Measurements from ENCODE around the gene RGPD3.
A peak's percentile ranks its signal among the peaks of the same experiment; 100 is the strongest.
"Not testable (repeated sequence)": the region's sequence is repeated elsewhere in the genome, so short reads cannot be mapped to it uniquely, and the experiment has no call there.

RGPD3 gene

GRCh38 chr2:106470658-106471057 is 2.4 kb upstream of the RGPD3 start:
- not testable (repeated sequence) for H3K9me3 Mint-ChIP-seq; H3K36me3 Mint-ChIP-seq (ENCODE audit: low read depth); H3K27ac Mint-ChIP-seq; H3K4me1 Mint-ChIP-seq; H3K4me3 Mint-ChIP-seq; H3K27me3 Mint-ChIP-seq (ENCODE audit: low read depth, poor library complexity)
- TF ChIP-seq CTCF (IDR thresholded peaks at IDR 0.05): peak; percentile 28
- peak; percentile 48 for DNase-seq

- H3K4me3 Mint-ChIP-seq; H3K36me3 Mint-ChIP-seq (ENCODE audit: low read depth); H3K27me3 Mint-ChIP-seq (ENCODE audit: low read depth, poor library complexity); H3K27ac Mint-ChIP-seq; DNase-seq; H3K4me1 Mint-ChIP-seq; H3K9me3 Mint-ChIP-seq: not testable (repeated sequence)
Observed at GRCh38 chr2:106467516-106467915, 697 bp downstream of the RGPD3 start.

- H3K27ac Mint-ChIP-seq; H3K9me3 Mint-ChIP-seq; H3K4me1 Mint-ChIP-seq; H3K4me3 Mint-ChIP-seq; H3K27me3 Mint-ChIP-seq (ENCODE audit: low read depth, poor library complexity); H3K36me3 Mint-ChIP-seq (ENCODE audit: low read depth): not testable (repeated sequence)
- DNase-seq: peak; percentile 6
Observed at GRCh38 chr2:106461882-106462281, 6.3 kb downstream of the RGPD3 start.

DNA sequence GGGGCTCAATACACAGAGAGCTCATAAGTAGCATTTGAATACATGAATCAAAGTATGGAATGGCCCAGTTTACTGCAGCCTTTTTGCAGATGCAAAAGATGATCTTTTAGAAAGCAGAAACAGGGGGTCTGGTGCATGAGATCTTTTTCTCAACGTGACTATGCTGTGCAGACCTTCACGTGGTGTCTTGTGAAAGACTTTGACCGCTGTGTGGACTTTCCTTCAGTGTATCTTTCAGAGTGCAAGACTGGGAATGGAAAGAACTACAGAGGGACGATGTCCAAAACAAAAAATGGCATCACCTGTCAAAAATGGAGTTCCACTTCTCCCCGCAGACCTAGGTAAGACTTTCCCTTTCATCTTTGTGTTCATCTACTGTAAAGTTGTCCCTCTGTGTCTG is 77.5 kb downstream of the RGPD3 start:
- not testable (repeated sequence) for H3K4me3 Mint-ChIP-seq; DNase-seq; H3K9me3 Mint-ChIP-seq; H3K36me3 Mint-ChIP-seq (ENCODE audit: low read depth); H3K27ac Mint-ChIP-seq; H3K27me3 Mint-ChIP-seq (ENCODE audit: low read depth, poor library complexity)
- H3K4me1 Mint-ChIP-seq: peaks cover 13% of the 10 kb centered on the region

DNA sequence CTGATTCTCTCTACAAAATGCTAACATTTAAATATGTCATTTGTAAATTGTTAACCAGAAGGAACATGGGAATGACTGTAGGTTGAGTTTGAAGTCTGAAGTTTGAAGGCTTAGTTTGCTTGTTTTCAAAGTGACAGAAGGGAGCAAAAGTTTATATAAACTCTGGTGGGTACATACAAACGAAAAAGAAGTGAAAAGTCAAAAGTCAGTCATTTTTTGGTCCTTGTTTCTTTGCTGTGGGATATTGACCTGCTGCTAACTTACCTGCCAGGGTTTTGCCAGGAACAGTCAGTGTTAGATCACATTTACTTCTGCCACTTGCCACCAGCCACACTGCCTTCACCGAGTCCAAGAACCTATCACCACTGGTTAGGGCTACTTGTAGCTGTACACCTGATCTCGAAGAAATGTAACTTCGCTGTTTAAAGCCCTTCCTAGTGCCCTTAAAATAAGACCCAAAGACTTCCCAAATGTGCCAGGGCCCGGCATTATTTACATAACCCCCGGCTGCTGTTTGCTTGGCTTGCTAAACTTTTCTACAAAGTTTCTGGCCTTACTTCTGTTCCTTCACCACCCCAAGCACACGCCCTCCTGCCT is 79.3 kb downstream of the RGPD3 start:
- not testable (repeated sequence) for H3K27ac Mint-ChIP-seq; H3K36me3 Mint-ChIP-seq (ENCODE audit: low read depth); H3K9me3 Mint-ChIP-seq; DNase-seq; H3K27me3 Mint-ChIP-seq (ENCODE audit: low read depth, poor library complexity); H3K4me3 Mint-ChIP-seq
- peaks cover 24% of the 10 kb centered on the region for H3K4me1 Mint-ChIP-seq

- H3K27ac Mint-ChIP-seq; H3K4me3 Mint-ChIP-seq; H3K9me3 Mint-ChIP-seq; H3K36me3 Mint-ChIP-seq (ENCODE audit: low read depth); H3K27me3 Mint-ChIP-seq (ENCODE audit: low read depth, poor library complexity); DNase-seq: not testable (repeated sequence)
- peaks cover 31% of the 10 kb centered on the region for H3K4me1 Mint-ChIP-seq
Observed at GRCh38 chr2:106384548-106384947, 83.7 kb downstream of the RGPD3 start.

DNA sequence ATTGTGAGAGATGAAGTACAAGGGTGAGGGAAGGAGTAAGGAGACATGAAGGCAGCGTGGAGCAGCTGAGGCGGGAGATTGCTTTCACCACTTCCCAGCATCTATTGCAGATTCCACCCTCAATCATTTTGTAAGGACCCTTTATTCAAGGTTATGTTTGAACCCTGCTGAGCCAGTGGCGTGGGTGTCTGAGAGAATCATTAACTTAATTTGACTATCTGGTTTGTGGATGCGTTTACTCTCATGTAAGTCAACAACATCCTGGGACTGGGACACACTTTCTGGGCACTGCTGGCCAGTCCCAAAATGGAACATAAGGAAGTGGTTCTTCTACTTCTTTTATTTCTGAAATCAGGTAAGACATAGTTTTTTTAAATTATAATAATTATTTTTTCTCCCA is 86.3 kb downstream of the RGPD3 start:
- peaks cover 28% of the 10 kb centered on the region for H3K4me1 Mint-ChIP-seq
- not testable (repeated sequence) for H3K9me3 Mint-ChIP-seq; DNase-seq; H3K27ac Mint-ChIP-seq; H3K27me3 Mint-ChIP-seq (ENCODE audit: low read depth, poor library complexity); H3K4me3 Mint-ChIP-seq; H3K36me3 Mint-ChIP-seq (ENCODE audit: low read depth)

DNA sequence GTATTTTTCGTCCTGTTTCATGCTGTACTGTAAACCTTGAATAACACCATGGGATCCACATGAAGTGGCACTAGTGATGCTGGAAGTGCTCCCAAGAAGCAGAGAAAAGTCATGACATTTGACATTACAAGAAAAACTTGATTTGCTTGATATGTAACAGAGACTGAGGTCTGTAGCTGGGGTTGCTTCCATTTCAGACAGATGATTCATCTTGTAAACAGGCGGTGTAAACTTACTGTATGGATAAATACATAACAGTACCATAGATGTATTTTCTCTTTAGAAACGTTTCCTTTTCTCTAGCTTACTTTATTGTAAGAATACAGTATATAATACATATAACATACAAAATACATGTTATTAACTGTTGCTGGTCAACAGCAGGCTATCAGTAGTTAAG is 88.6 kb downstream of the RGPD3 start:
- not testable (repeated sequence) for H3K9me3 Mint-ChIP-seq; H3K36me3 Mint-ChIP-seq (ENCODE audit: low read depth); H3K27me3 Mint-ChIP-seq (ENCODE audit: low read depth, poor library complexity); H3K4me3 Mint-ChIP-seq; DNase-seq; H3K27ac Mint-ChIP-seq
- peaks cover 13% of the 10 kb centered on the region for H3K4me1 Mint-ChIP-seq

DNA sequence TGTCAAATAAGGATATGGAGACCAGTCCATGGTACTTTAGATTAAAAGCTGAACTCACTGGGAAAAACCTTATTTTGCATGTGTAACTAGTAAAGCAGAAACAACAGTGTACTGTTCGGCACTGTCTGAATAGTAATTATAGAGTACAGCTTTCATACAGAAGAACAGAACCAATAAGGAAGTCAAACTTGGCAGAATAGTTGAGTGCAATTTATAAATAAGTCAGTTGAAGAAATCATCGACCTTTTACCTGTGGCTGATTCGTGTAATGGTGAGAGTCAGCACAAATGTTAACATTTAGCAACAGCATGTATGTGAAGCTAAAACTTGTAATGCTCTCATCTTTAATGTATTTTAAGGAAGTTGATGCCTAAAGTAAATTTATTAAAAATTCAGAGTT is 99.0 kb downstream of the RGPD3 start:
- not testable (repeated sequence) for DNase-seq; H3K36me3 Mint-ChIP-seq (ENCODE audit: low read depth); H3K27me3 Mint-ChIP-seq (ENCODE audit: low read depth, poor library complexity); H3K4me1 Mint-ChIP-seq; H3K9me3 Mint-ChIP-seq; H3K4me3 Mint-ChIP-seq; H3K27ac Mint-ChIP-seq

GRCh38 chr2:106366204-106366885 is 101.9 kb downstream of the RGPD3 start:
- no peak for TF ChIP-seq CTCF (IDR thresholded peaks at IDR 0.05)
- DNase-seq: no peak
- peaks cover 7% of the 10 kb centered on the region for H3K9me3 Mint-ChIP-seq

More at GRCh38 chr2:106366204-106366885, 101.9 kb downstream of the RGPD3 start:
- no peak overlapping the region for H3K4me3 Mint-ChIP-seq
- peaks cover 9% of the 10 kb centered on the region for H3K4me1 Mint-ChIP-seq
- peaks cover 5% of the 10 kb centered on the region for H3K36me3 Mint-ChIP-seq (ENCODE audit: low read depth)
- peaks cover 3% of the 10 kb centered on the region for H3K27me3 Mint-ChIP-seq (ENCODE audit: low read depth, poor library complexity)
- no peak overlapping the region for H3K27ac Mint-ChIP-seq
